GM18868 (cell line): ENCODE results near the gene TNFSF13.

Source experiments
- ATAC-seq: cut with Tn5 transposase; IDR thresholded peaks from one replicate; pipeline ENCODE4 v1.9.1; 2021; ENCODE audit warnings: mild to moderate bottlenecking, moderate library complexity; ENCODE audit not compliant: unreplicated experiment

Gene TNFSF13, protein sequence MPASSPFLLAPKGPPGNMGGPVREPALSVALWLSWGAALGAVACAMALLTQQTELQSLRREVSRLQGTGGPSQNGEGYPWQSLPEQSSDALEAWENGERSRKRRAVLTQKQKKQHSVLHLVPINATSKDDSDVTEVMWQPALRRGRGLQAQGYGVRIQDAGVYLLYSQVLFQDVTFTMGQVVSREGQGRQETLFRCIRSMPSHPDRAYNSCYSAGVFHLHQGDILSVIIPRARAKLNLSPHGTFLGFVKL

GRCh38 chr17:7558544-7559319 is at the start of gene TNFSF13:
Gene TNFSF13, plus strand, starts transcription at chr17:7558750. Its CDS starts 290 bp downstream, at chr17:7559040.
- no peak for ATAC-seq

- ATAC-seq, result no peak
Measured at GRCh38 chr17:7508846-7509245, 49.7 kb upstream of the TNFSF13 start.

- no peak for ATAC-seq
Measured at GRCh38 chr17:7509937-7510336, 48.6 kb upstream of the TNFSF13 start.

DNA sequence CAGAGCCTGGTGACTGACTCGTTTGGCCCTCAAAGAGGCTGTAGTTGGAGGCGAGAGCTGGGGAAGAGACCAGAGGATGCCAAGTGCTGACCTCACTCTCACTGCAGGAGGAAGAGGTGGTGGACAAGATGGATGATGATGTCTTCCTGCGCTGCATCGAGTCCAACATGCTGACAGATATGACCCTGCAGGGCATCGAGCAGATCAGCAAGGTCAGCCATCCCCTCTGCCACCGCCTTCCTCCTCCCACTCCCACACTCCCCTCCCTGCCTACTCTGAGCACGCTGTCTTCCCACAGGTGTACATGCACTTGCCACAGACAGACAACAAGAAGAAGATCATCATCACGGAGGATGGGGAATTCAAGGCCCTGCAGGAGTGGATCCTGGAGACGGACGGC is 47.4 kb upstream of the TNFSF13 start:
- ATAC-seq, result no peak

DNA sequence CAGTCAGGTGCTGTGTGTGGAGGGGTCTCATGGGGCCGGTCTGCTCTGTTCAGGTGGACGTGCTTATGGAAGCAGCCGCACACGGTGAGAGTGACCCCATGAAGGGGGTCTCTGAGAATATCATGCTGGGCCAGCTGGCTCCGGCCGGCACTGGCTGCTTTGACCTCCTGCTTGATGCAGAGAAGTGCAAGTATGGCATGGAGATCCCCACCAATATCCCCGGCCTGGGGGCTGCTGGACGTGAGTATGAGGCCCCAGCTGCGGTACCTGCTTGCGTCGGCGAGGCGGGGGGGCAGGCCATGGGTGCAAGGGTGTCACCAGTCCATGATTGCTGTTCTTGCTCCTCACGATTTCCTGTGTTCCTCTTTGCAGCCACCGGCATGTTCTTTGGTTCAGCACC is 46.4 kb upstream of the TNFSF13 start:
- ATAC-seq, result no peak

DNA sequence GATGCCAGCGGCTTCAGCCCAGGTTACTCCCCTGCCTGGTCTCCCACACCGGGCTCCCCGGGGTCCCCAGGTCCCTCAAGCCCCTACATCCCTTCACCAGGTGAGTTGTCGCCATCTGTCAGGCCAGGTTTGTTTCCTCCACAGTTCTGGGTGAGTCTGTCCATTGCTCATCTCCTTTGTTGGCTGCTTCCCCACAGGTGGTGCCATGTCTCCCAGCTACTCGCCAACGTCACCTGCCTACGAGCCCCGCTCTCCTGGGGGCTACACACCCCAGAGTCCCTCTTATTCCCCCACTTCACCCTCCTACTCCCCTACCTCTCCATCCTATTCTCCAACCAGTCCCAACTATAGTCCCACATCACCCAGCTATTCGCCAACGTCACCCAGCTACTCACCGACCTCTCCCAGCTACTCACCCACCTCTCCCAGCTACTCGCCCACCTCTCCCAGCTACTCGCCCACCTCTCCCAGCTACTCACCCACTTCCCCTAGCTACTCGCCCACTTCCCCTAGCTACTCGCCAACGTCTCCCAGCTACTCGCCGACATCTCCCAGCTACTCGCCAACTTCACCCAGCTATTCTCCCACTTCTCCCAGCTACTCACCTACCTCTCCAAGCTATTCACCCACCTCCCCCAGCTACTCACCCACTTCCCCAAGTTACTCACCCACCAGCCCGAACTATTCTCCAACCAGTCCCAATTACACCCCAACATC is 45.6 kb upstream of the TNFSF13 start:
- no peak for ATAC-seq

DNA sequence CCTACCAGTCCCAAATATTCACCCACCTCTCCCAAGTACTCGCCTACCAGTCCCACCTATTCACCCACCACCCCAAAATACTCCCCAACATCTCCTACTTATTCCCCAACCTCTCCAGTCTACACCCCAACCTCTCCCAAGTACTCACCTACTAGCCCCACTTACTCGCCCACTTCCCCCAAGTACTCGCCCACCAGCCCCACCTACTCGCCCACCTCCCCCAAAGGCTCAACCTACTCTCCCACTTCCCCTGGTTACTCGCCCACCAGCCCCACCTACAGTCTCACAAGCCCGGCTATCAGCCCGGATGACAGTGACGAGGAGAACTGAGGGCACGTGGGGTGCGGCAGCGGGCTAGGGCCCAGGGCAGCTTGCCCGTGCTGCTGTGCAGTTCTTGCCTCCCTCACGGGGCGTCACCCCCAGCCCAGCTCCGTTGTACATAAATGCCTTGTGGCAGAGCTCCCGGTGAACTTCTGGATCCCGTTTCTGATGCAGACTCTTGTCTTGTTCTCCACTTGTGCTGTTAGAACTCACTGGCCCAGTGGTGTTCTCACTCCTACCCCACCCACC is 44.6 kb upstream of the TNFSF13 start:
- ATAC-seq, result no peak

- no peak for ATAC-seq
Measured at GRCh38 chr17:7515911-7516610, 42.5 kb upstream of the TNFSF13 start.

DNA sequence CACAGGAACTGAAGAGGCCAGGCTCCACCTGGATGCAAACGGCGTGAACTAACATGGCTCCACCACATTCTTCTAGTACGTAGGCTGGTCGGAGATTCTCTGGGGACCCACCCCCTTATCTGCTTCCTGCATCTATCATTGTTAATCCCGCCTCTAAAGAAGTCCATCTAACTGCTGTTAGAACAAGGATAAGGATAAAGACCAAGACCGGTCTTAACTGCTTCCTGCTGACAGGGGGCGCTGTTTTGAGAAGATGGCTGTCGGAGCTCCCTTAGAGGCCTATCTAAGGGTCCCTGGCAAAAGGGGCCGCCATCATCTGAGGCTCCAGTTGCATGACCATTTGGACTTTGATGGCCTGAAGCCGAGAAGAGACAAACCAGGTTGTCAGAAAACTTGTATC is 35.5 kb upstream of the TNFSF13 start:
- ATAC-seq, result no peak

DNA sequence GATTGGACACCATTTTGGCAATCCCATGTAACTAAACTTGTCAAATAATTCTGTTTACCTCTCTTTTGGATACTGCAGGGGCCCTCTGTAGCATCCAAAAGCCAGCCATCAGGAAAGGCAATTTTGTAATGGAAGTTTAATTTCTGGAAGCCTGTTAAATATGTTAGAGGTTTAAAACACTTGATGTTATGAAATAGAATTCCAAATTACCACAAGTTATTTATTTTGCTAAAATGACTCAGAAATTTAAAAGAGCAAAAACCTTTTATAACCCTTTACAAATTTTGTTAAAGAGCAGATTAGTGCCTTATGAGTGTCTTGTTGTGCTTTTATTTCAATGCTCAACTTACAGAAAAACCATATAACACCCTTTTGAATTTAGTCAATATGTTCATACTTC is 29.7 kb upstream of the TNFSF13 start:
- no peak for ATAC-seq

GRCh38 chr17:7530023-7530900 is 28.3 kb upstream of the TNFSF13 start:
- ATAC-seq, result no peak

DNA sequence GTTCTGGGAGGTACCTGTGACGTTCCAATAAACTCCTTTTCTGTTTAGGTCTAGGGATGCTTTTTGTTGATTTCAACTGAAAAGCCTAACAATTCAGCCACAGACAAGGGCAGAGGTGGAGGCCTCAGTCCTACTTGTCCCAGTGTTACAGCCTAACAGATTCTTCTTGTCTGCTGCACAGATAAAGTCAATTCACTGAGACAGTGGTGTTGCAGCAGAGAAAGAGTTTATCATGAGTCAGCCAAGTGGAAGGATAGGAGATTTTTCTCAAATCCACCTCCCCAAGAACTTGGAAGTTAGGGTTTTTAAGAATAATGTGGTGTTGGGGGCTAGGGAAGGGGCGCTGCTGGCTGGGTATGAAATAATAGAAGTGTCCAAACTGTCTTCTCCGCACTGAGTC is 20.5 kb upstream of the TNFSF13 start:
- ATAC-seq, result no peak

DNA sequence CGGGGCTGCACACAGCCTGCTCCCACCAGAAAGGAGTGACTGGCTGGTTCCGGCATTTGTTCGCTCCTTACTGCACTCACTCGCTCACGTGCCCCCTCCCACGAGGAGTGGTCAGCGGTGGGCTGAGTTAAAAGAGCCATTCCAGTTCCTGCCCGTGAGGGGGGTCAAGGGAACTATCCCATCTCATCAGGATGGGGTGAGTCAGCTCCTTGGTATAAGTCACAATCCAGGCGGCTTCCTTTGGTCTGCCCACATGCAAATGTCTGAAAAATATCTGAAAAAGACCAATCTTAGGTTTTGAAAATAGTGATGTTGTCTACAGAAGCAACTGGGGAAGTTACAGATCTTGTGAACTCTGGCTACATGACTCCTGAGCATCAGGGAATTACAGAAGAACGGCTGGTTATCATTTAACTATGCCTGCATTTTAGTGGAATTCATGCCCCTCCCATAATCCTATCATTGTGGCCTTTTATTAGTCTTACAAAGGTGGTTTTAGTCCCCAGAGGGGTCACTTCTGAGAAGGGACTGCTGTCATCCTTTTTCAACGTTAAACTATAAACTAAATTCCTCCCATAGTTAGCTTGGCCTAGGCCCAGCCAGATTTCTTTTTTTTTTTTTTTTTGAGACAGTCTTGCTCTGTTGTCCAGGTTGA is 19.5 kb upstream of the TNFSF13 start:
- no peak for ATAC-seq

DNA sequence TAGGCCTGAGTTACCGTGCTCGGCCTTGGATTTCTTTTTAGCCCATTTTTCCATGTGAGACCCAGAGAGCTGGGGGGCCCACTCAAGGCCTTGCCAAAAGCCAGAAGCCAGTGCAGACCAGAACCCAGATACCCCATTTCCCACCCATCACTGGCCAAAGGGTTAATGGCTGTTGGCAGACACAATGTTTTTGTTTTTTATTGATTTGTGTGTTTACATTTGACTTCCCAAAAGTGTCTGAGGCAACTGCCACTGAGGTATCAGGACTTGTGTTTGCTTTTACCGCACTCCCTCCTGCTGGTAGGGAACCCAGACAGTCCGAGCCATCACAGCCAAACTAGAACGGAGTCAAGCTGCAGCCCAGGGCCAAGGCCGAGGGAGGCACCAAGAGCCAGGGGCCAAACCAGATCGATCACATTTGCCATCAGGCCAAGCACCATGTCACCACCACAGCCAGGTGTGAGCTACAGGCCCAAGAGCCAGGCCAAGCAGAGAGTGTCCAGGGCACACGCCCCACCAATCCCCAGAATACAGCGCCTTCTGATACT is 17.4 kb upstream of the TNFSF13 start:
- ATAC-seq, result no peak

DNA sequence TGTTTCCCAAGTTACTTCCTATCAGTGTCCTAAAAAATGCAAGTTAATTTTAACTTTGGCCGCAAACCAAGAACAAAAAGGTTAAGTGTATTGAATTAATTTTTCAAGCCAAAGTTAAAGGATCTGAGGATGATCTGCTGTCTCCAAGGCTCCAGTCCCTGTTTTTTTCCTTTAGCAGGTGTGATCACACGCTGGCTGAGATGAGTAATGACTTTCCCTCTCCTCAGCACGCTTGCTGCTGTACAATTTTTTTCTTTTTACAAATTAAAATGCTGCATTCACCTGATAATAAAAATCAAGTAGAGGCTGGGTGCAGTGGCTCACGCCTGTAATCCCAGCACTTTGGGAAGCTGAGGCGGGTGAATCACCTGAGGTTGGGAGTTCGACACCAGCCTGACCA is 13.6 kb upstream of the TNFSF13 start:
- no peak for ATAC-seq

- no peak for ATAC-seq
Measured at GRCh38 chr17:7548585-7549400, 9.8 kb upstream of the TNFSF13 start, which contains the start of gene TNFSF12. Gene TNFSF12, plus strand, starts transcription at chr17:7549058. Its CDS starts 96 bp downstream, at chr17:7549154.

DNA sequence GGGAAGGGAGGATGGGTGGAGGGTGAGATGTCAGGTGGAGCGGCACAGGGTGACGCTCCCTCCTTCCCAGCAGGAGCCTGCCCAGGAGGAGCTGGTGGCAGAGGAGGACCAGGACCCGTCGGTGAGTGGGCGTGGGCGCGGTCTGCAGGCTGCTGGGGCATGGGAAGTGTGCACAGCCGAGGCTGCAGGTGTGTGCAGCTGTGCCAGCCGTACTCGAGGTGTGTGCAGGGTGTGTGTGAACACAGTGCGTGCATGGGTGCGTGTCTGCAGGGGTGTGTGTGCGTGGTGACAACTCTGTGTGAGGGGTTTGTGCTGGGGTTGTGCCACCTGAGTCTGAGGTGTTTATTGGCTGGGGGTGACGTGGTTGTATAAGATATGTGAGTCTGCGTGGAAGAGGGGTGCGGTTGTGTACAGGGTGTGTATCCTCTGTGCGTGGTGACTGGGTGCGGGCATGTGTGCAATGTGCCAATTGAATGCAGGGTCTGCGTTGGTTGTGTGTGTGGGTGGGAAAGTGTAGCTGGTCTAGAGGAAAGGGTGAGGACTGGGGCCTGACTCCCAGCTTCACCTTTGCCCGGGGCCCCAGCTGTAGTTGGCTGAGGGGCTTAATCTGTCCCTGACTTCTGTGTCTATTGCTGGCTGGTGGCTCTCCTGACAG is 9.0 kb upstream of the TNFSF13 start:
- no peak for ATAC-seq

DNA sequence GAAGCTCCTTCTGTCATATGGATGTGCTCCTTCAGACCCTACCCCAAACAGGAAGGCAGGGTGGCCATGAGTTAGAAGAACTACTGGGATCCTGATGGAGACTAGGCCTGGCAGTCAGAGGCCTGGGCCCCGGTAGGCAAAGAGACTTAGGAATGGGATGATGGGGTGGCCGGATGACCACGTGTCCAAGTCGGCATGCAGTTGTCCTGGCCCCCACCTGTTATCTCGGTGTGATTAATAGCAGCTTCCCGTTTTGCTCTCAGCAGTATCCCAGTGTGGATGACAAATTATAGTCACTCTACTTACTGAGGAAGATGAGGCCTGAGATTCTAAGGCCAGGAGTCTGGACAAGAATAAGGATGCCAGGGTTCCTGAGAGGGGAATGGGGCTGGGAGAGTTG is 8.2 kb upstream of the TNFSF13 start:
- no peak for ATAC-seq
